LNCaP clone FGC (cell line): ENCODE results near the gene PARM1.

Experiments used
- DNase-seq: peaks from one replicate; pipeline ENCODE4 v3.0.0-alpha.2; 2011; ENCODE audit warnings: low read depth
- H3K4me3 ChIP-seq: 2 replicates; pipeline ENCODE4 v1.5.1; 2011; ENCODE audit warnings: mild to moderate bottlenecking, low read depth, low read length, control low read depth
- CTCF ChIP-seq: IDR thresholded peaks from 2 replicates; pipeline ENCODE4 v1.5.1; 2012; ENCODE audit warnings: mild to moderate bottlenecking; ENCODE audit not compliant: control insufficient read depth, insufficient read depth; ENCODE audit errors: extremely low read depth

PARM1 gene

DNA sequence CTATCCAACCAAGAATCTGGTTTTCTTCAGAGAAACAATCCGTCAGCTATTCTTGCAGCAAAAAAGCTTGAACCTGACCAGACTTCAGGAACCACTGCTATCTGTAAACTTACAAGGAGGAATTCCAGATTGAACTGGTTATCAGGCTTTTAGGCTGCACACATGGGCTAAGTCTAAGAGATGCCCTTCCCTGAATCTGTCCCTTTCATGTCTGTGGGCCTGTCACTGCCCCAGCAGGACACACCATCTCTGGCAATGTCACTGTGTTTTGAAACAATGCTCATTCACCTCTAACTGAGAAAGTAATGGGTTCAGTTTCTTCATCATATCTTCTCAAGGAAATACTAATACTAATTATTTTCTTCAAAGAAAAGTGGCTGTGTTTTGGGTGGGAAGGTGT, 72.8 kb downstream of the PARM1 start:
- no peak for DNase-seq
- no peak overlapping the region for H3K4me3 ChIP-seq
- TF ChIP-seq CTCF, result no peak

GRCh38 chr4:75007891-75008290, 75.0 kb downstream of the PARM1 start:
- no peak for DNase-seq
- no peak for TF ChIP-seq CTCF
- no peak overlapping the region for H3K4me3 ChIP-seq

DNA sequence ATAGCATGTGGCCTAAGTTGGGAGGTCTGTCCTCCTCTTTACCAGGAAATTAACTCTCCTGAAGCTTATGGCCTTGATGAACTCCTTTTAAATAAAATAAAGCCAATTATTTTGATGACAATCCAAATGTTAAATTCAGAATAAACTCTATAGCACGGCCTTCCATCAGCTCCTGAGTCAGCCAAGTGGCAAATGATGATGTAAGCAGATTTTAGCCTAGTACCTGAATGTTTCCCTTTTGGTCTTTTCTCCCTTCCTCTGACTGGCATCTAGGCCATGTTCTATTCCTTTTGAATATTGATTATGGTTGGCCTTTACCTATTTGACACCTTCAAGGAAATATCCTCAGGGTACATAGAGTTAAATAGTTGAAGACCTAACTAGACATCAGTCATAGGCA, 76.2 kb downstream of the PARM1 start:
- TF ChIP-seq CTCF, result no peak
- no peak overlapping the region for H3K4me3 ChIP-seq
- no peak for DNase-seq

- no peak for DNase-seq
- no peak overlapping the region for H3K4me3 ChIP-seq
- no peak for TF ChIP-seq CTCF
These were observed 78.3 kb downstream of the PARM1 start for GRCh38 chr4:75011131-75011795.

GRCh38 chr4:75015627-75016026, 82.7 kb downstream of the PARM1 start:
- DNase-seq, result no peak
- no peak overlapping the region for H3K4me3 ChIP-seq
- TF ChIP-seq CTCF, result no peak

DNA sequence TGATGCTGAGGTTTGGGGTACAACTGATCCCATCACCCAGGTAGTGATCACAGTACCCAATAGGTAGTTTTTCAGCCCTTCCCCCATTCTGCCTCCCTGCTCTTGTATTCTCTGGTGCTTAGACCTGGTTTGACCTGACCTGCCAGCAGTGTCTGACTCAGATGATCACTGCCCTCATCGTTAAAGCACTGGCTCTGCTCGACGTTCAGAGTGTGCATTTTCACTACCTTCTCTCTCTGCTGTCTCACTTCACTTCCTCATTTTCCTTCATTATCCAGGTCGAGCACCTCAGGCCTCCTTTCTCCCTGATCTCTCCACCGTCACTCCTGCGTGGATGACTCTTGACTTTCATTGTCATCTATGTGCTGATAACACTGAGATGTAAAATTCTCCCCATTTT, 83.6 kb downstream of the PARM1 start:
- no peak overlapping the region for H3K4me3 ChIP-seq
- TF ChIP-seq CTCF, result no peak
- no peak for DNase-seq

- TF ChIP-seq CTCF, result no peak
- no peak for DNase-seq
- no peak overlapping the region for H3K4me3 ChIP-seq
These were observed 86.0 kb downstream of the PARM1 start for GRCh38 chr4:75018811-75019479.
